Jurkat, Clone E6-1 (cell line): ENCODE results near the gene COL5A1.
"Not testable (repeated sequence)": the region's sequence is repeated elsewhere in the genome, so short reads cannot be mapped to it uniquely, and the experiment has no call there.

Experiments
- DNase-seq: peaks from one replicate; pipeline ENCODE4 v3.0.0-alpha.2; 2011; ENCODE audit warnings: low read depth, low spot score
- H3K4me3 ChIP-seq: 2 replicates; pipeline ENCODE4 v1.5.1; 2011; ENCODE audit warnings: mild to moderate bottlenecking, low read length, control low read depth, moderate library complexity

The COL5A1 gene

GRCh38 chr9:134847138-134847537, 205.5 kb downstream of the COL5A1 start:
- no peak for DNase-seq
- H3K4me3 ChIP-seq: no peak overlapping the region

- no peak for DNase-seq
Observed at GRCh38 chr9:134847752-134848432, 206.3 kb downstream of the COL5A1 start.

GRCh38 chr9:134848504-134848903, 206.9 kb downstream of the COL5A1 start:
- no peak for DNase-seq
- H3K4me3 ChIP-seq: no peak overlapping the region

More at GRCh38 chr9:134847752-134848432, 206.3 kb downstream of the COL5A1 start:
- H3K4me3 ChIP-seq: no peak overlapping the region

- DNase-seq: no peak
Observed at GRCh38 chr9:134850611-134851010, 209.0 kb downstream of the COL5A1 start.

GRCh38 chr9:134851020-134851419, 209.4 kb downstream of the COL5A1 start:
- DNase-seq: no peak

More at GRCh38 chr9:134850611-134851010, 209.0 kb downstream of the COL5A1 start:
- no peak overlapping the region for H3K4me3 ChIP-seq

GRCh38 chr9:134852906-134853654, 211.5 kb downstream of the COL5A1 start:
- DNase-seq: no peak
- no peak overlapping the region for H3K4me3 ChIP-seq

More at GRCh38 chr9:134851020-134851419, 209.4 kb downstream of the COL5A1 start:
- H3K4me3 ChIP-seq: no peak overlapping the region

GRCh38 chr9:134853893-134854292, 212.3 kb downstream of the COL5A1 start:
- no peak for DNase-seq
- H3K4me3 ChIP-seq: no peak overlapping the region

- no peak for DNase-seq
Observed at GRCh38 chr9:134854541-134854981, 213.0 kb downstream of the COL5A1 start.

GRCh38 chr9:134855231-134855899, 213.8 kb downstream of the COL5A1 start:
- H3K4me3 ChIP-seq: no peak overlapping the region
- DNase-seq: no peak

More at GRCh38 chr9:134854541-134854981, 213.0 kb downstream of the COL5A1 start:
- no peak overlapping the region for H3K4me3 ChIP-seq

GRCh38 chr9:134855900-134856377, 214.3 kb downstream of the COL5A1 start:
- no peak for DNase-seq
- H3K4me3 ChIP-seq: no peak overlapping the region

- DNase-seq, H3K4me3 ChIP-seq: not testable (repeated sequence)
Observed at GRCh38 chr9:134857451-134857850, 215.8 kb downstream of the COL5A1 start.

GRCh38 chr9:134858051-134858841, 216.6 kb downstream of the COL5A1 start:
- DNase-seq: no peak
- H3K4me3 ChIP-seq: no peak overlapping the region

GRCh38 chr9:134860510-134860909, 218.9 kb downstream of the COL5A1 start:
- no peak overlapping the region for H3K4me3 ChIP-seq
- DNase-seq: no peak

GRCh38 chr9:134861595-134862334, 220.2 kb downstream of the COL5A1 start:
- DNase-seq: no peak
- H3K4me3 ChIP-seq: no peak overlapping the region

GRCh38 chr9:134863306-134863902, 221.8 kb downstream of the COL5A1 start:
- no peak for DNase-seq

GRCh38 chr9:134863941-134864820, 222.6 kb downstream of the COL5A1 start:
- DNase-seq: no peak
- H3K4me3 ChIP-seq: no peak overlapping the region

More at GRCh38 chr9:134863306-134863902, 221.8 kb downstream of the COL5A1 start:
- no peak overlapping the region for H3K4me3 ChIP-seq

- H3K4me3 ChIP-seq: no peak overlapping the region
- no peak for DNase-seq
Observed at GRCh38 chr9:134864821-134865190, 223.2 kb downstream of the COL5A1 start.
